HEK293 (cell line): Measurements from ENCODE around the gene SRCIN1.

Experiments
- BCL11A ChIP-seq: fragments of 450-650 bp; formaldehyde crosslinking; IDR thresholded peaks from 2 replicates; pipeline ENCODE4 v1.5.1; 2016; ENCODE audit warnings: low read depth, missing biosample characterization, missing genetic modification characterization
- CTCF ChIP-seq: fragments of 450-650 bp; formaldehyde crosslinking; IDR thresholded peaks from 2 replicates; pipeline ENCODE4 v1.5.1; 2016; ENCODE audit warnings: missing biosample characterization, missing genetic modification characterization
- ZNF133 ChIP-seq: fragments of 450-650 bp; formaldehyde crosslinking; IDR thresholded peaks from 2 replicates; pipeline ENCODE4 v1.5.1; 2016; ENCODE audit warnings: missing biosample characterization, missing genetic modification characterization
- ZNF211 ChIP-seq: fragments of 450-650 bp; formaldehyde crosslinking; IDR thresholded peaks from 2 replicates; pipeline ENCODE4 v1.5.1; 2016; ENCODE audit warnings: low read depth, missing biosample characterization, missing genetic modification characterization
- ZNF629 ChIP-seq: fragments of 450-650 bp; formaldehyde crosslinking; IDR thresholded peaks from 2 replicates; pipeline ENCODE4 v1.5.1; 2017; ENCODE audit warnings: missing biosample characterization, missing genetic modification characterization

- TF ChIP-seq ZNF629 (no peak), ZNF211 (tag by site-specific recombination) (no peak), ZNF133 (tag by site-specific recombination) (no peak), CTCF (tag by site-specific recombination) (no peak), BCL11A (tag by site-specific recombination) (no peak)
These were observed 3.3 kb downstream of the SRCIN1 start for GRCh38 chr17:38602453-38602852.
